Colonic mucosa (tissue), 4 donors: ENCODE results near the gene PAWR. TPM values are rescaled to one million over a fixed set of nuclear protein-coding genes. Genes with fewer than 3 reads are reported as not detected.
"Not testable (repeated sequence)": the region's sequence is repeated elsewhere in the genome, so short reads cannot be mapped to it uniquely, and the experiment has no call there.

ENCODE experiments used
- DNase-seq: peaks from one replicate; pipeline ENCODE4 v3.0.0-alpha.2; 2020
- H3K27ac ChIP-seq: fragments of 200-600 bp; one replicate; pipeline ENCODE4 v1.8.0; 2021
- H3K27me3 ChIP-seq: fragments of 200-600 bp; one replicate; pipeline ENCODE4 v1.8.0; 2021
- H3K36me3 ChIP-seq: fragments of 200-600 bp; one replicate; pipeline ENCODE4 v1.8.0; 2021
- H3K4me1 ChIP-seq: fragments of 200-600 bp; one replicate; pipeline ENCODE4 v1.8.0; 2021; ENCODE audit warnings: mild to moderate bottlenecking
- H3K4me3 ChIP-seq: fragments of 200-600 bp; one replicate; pipeline ENCODE4 v1.8.0; 2021
- H3K9ac ChIP-seq, 2 donors: one replicate each; pipeline ENCODE4 v1.7.0; 2013; ENCODE audit warnings: control low read depth in 2 of 2, low read depth in 2 of 2, low read length in 2 of 2
- H3K9me3 ChIP-seq: fragments of 200-600 bp; one replicate; pipeline ENCODE4 v1.8.0; 2021
- CTCF ChIP-seq: fragments of 200-600 bp; IDR thresholded peaks from one replicate; pipeline ENCODE4 v1.8.0; 2022; ENCODE audit warnings: antibody characterized with exemption, mild to moderate bottlenecking
- intact Hi-C: fragments of 100-400 bp; cut with DNase I; formaldehyde crosslinking; loops from one replicate; pipeline ENCODE4 v1.14.1; 2022
- total RNA-seq, 2 donors: library from RNA; stranded (reverse); fragmentation: NEBNext Ultra II Directional in 1 of 2; extraction: Animal tissue kit (Norgen Biotek cat#: 25700) in 1 of 2; gene quantifications; one replicate each; pipeline ENCODE4 v1.2.1, GENCODE V29; 2021
- donor health status: healthy.
- donor health status: DM: no; HTN: no; CAD: no.
- donor health status: DM: no; HTN: no; CAD: no.

The PAWR gene
- total RNA-seq, 2 donors from 2014 or later: 135 to 211 TPM

GRCh38 chr12:79547044-79547734 lies 143.6 kb downstream of the PAWR start:
- H3K4me3 ChIP-seq: no peak overlapping the region
- H3K4me1 ChIP-seq: no peaks in the 10 kb centered on the region
- H3K27ac ChIP-seq: peak overlapping the region; percentile 5
- no peaks in the 10 kb centered on the region for H3K27me3 ChIP-seq
- DNase-seq: peak; percentile 38
- no peaks in the 10 kb centered on the region for H3K9me3 ChIP-seq
- H3K9ac ChIP-seq: no peak overlapping the region
- intact Hi-C loops: loop anchor here (5.0 kb wide), 1 partner anchor 125 kb away; no protein-coding TSS in a partner anchor
- TF ChIP-seq CTCF: no peak
- H3K36me3 ChIP-seq: no peaks in the 10 kb centered on the region

DNA sequence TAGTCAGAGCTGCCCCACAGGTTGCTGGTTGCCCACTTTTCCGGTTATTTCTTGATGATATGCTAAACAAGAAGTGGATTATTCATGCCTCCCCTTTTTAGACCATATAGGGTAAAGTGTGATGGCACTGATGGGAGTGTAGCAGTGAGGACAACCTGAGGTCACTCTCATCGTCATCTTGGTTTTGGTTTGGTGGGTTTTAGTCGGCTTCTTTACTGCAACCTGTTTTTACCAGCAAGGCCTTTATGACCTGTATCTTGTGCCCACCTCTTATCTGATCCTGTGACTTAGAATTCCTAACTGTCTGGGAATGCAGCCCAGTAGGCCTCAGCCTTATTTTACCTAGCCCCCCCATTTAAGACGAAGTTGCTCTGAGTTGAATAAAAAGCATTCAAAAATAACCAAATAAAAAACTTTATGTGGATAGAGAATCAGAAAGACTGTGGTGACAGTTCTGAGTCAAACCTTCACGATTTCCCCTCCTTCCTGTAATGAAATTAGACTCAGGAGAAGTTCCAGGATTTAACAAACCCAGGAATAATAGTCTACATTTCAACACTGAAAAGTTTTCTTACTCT lies 144.2 kb downstream of the PAWR start:
- Histone ChIP-seq H3K36me3 (no peaks in the 10 kb centered on the region), H3K9ac (no peak overlapping the region), H3K9me3 (no peaks in the 10 kb centered on the region), H3K4me3 (no peak overlapping the region), H3K27me3 (no peaks in the 10 kb centered on the region), H3K4me1 (no peaks in the 10 kb centered on the region), H3K27ac (no peak overlapping the region)
- TF ChIP-seq CTCF: no peak
- DNase-seq: no peak
- intact Hi-C loops: loop anchor here (5.0 kb wide), 1 partner anchor 124 kb away; no protein-coding TSS in a partner anchor

DNA sequence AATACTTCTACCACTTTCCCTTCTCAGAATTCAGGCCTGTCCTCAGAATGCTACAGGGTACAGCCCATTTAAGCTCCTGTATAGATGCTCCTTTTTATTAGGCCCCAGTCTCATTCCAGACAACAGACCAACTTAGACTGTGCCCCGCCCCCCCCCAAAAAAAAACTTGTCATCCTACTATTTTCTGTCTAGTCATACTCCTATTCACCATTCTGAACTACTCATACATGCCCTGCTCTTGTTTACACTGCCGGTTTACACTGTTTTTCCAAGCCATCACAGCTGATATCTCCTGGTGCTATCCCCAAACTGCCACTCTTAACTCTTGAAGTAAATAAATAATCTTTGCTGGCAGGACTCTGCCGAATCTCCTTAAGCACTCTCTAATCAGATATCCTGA lies 146.3 kb downstream of the PAWR start:
- H3K4me1 ChIP-seq, H3K27ac ChIP-seq, H3K36me3 ChIP-seq, H3K4me3 ChIP-seq, H3K9ac ChIP-seq, H3K27me3 ChIP-seq, DNase-seq, intact Hi-C loops, H3K9me3 ChIP-seq: not testable (repeated sequence)

DNA sequence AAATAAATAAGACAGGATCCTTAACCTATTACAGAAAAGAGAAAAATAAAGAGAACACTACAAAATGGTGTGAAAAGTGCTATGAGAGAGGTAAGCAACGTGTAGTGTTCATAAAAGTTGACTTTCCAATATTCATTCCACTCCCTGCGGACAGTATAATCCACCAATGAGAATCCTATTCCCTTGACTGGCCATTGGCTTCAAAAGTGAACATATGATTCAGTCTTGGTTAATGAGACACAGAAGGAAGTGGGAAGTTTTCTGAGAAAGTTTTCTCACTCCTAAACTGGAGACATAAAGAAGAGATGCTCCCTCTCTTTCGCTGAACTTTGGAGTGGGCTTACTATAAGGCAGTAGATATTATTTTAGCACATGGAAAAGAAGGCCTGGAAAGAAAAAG lies 153.1 kb downstream of the PAWR start:
- Histone ChIP-seq H3K27me3 (no peaks in the 10 kb centered on the region), H3K27ac (no peak overlapping the region), H3K9me3 (no peaks in the 10 kb centered on the region), H3K4me1 (no peaks in the 10 kb centered on the region), H3K36me3 (no peaks in the 10 kb centered on the region), H3K4me3 (no peak overlapping the region), H3K9ac (no peak overlapping the region)
- DNase-seq: no peak
- no peak for TF ChIP-seq CTCF
- intact Hi-C loops: no loop called here

DNA sequence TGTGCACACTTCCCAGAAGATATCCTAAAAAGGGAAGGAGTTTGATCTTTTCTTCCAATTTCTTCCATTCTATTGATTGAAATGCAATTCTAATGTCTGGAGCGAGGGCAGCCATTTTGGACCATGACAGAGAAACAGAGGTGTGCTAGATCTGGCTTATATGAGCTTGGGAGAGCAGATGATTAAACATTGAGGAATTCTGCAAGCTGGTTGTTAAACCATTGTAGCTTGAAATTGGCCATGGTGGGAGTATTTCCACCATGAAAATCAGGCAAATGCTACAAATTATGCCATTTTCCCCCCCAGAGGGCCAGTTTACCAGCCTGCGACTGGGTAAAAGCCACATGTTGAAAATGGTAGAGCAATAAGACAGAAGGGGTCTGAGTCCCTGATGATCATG lies 155.0 kb downstream of the PAWR start:
- TF ChIP-seq CTCF: no peak
- H3K9ac ChIP-seq: no peak overlapping the region
- intact Hi-C loops: no loop called here
- no peaks in the 10 kb centered on the region for H3K36me3 ChIP-seq
- no peaks in the 10 kb centered on the region for H3K4me1 ChIP-seq
- H3K4me3 ChIP-seq: no peak overlapping the region
- no peaks in the 10 kb centered on the region for H3K27me3 ChIP-seq
- no peak overlapping the region for H3K27ac ChIP-seq
- DNase-seq: no peak
- no peaks in the 10 kb centered on the region for H3K9me3 ChIP-seq

Other genes with a start within 250 kb of the PAWR start
- 10 to 100 TPM; 57.5 to 79.2 TPM for gene PPP1R12A, start 244.1 kb upstream of the PAWR start, total RNA-seq